Fibroblast of lung (primary cell): Measurements from ENCODE around the gene TASP1. TPM values are rescaled to one million over a fixed set of nuclear protein-coding genes. Genes with fewer than 3 reads are reported as not detected.

Experiments
- DNase-seq, 2 donors: peaks; one replicate each; pipeline versions ENCODE4 v3.0.0 to v3.0.0-alpha.2; 2010; ENCODE audit warnings: low read depth in 2 of 2
- H2AFZ ChIP-seq: 2 replicates; pipeline ENCODE4 v1.5.1; 2012; ENCODE audit warnings: low read length, control low read depth, inconsistent platforms
- H3K27ac ChIP-seq: 2 replicates; pipeline ENCODE4 v1.5.1; 2011; ENCODE audit warnings: low read length, control low read depth; ENCODE audit not compliant: insufficient read depth
- H3K27me3 ChIP-seq: 2 replicates; pipeline ENCODE4 v1.5.1; 2011; ENCODE audit warnings: mild to moderate bottlenecking, low read length; ENCODE audit not compliant: control insufficient read depth, insufficient read depth
- H3K36me3 ChIP-seq: 2 replicates; pipeline ENCODE4 v1.5.1; 2011; ENCODE audit warnings: low read length; ENCODE audit not compliant: control insufficient read depth, insufficient read depth
- H3K4me1 ChIP-seq: 2 replicates; pipeline ENCODE4 v1.5.1; 2011; ENCODE audit warnings: low read length; ENCODE audit not compliant: control insufficient read depth, insufficient read depth; ENCODE audit errors: extremely low read depth
- H3K4me2 ChIP-seq: 2 replicates; pipeline ENCODE4 v1.5.1; 2011; ENCODE audit warnings: low read length, control low read depth; ENCODE audit not compliant: insufficient read depth; ENCODE audit errors: extremely low read depth
- H3K4me3 ChIP-seq, 4 experiments: fragments of 200-600 bp in 1 of 4; sonication (generic) in 1 of 4; replicated peaks in 1 of 4; 2 replicates each; pipeline ENCODE4 v1.5.1; 2011 to 2016; ENCODE audit warnings: low read length in 4 of 4, low read depth in 3 of 4, mild to moderate bottlenecking in 3 of 4, control low read depth in 2 of 4, inconsistent platforms in 1 of 4, mixed read lengths in 1 of 4; ENCODE audit not compliant: insufficient read depth in 1 of 4; ENCODE audit errors: control extremely low read depth in 1 of 4
- H3K79me2 ChIP-seq: 2 replicates; pipeline ENCODE4 v1.5.1; 2012; ENCODE audit warnings: mild to moderate bottlenecking, low read length, inconsistent platforms; ENCODE audit not compliant: control insufficient read depth, insufficient read depth
- H3K9ac ChIP-seq: 2 replicates; pipeline ENCODE4 v1.5.1; 2011; ENCODE audit warnings: mild to moderate bottlenecking, low read length, control low read depth; ENCODE audit not compliant: insufficient read depth
- H3K9me3 ChIP-seq: 2 replicates; pipeline ENCODE4 v1.5.1; 2012; ENCODE audit warnings: low read depth, low read length; ENCODE audit not compliant: control insufficient read depth, insufficient read depth
- H4K20me1 ChIP-seq: 2 replicates; pipeline ENCODE4 v1.5.1; 2011; ENCODE audit warnings: low read length; ENCODE audit not compliant: control insufficient read depth, insufficient read depth; ENCODE audit errors: extremely low read depth
- CTCF ChIP-seq, 2 donors: IDR thresholded peaks in 1 of 2; conservative IDR thresholded peaks in 1 of 2; 1 replicate in 1 of 2; 2 replicates in 1 of 2; pipeline ENCODE4 v1.5.1; 2011 to 2012; ENCODE audit warnings: low read length in 2 of 2, control low read depth in 1 of 2, inconsistent platforms in 1 of 2, low read depth in 1 of 2, mild to moderate bottlenecking in 1 of 2
- EZH2 ChIP-seq: IDR thresholded peaks from 2 replicates; pipeline ENCODE4 v1.5.1; 2012; ENCODE audit warnings: low read length, control low read depth, mild to moderate bottlenecking; ENCODE audit errors: missing control alignments
- polyA plus RNA-seq, 2 donors: library from polyadenylated mRNA; depleted of rRNA in 1 of 2; stranded (reverse) in 1 of 2; unstranded in 1 of 2; fragments of >200 nt; gene quantifications; 2 replicates each; pipeline ENCODE4 v1.2.1, GENCODE V29; 2011 to 2012; ENCODE audit warnings: missing spikeins in 1 of 2
- total RNA-seq: library from RNA; depleted of rRNA; stranded (reverse); fragments of >200 nt; gene quantifications from 2 replicates; pipeline ENCODE4 v1.2.1, GENCODE V29; 2014

The TASP1 gene
- total and polyA plus RNA-seq, 2 donors (not counting 1 experiment from before 2014, with no cell fraction given) = 6.3 to 13.6 TPM

- no peaks in the 10 kb centered on the region for H3K36me3 ChIP-seq
- peak; percentile 19 to 90 for DNase-seq
- no peaks in the 10 kb centered on the region for H3K79me2 ChIP-seq
- H3K27me3 ChIP-seq = no peaks in the 10 kb centered on the region
- TF ChIP-seq EZH2 = no peak
- TF ChIP-seq CTCF (conservative IDR thresholded peaks at IDR 0.05 in 1 of 2, IDR thresholded peaks at IDR 0.05 in 1 of 2; ENCODE audit: low read depth in 1 of 2, low read length in 2 of 2) = peak; percentile 8 to 27
- no peaks in the 10 kb centered on the region for H3K4me1 ChIP-seq
- H4K20me1 ChIP-seq = no peaks in the 10 kb centered on the region
- no peak overlapping the region for H3K27ac ChIP-seq
- H3K9ac ChIP-seq = no peak overlapping the region
- H3K9me3 ChIP-seq = no peaks in the 10 kb centered on the region
- no peak overlapping the region for H3K4me3 ChIP-seq
- H2AFZ ChIP-seq = no peak overlapping the region
- H3K4me2 ChIP-seq = no peak overlapping the region
These were observed 5.3 kb upstream of the TASP1 start for GRCh38 chr20:13644010-13644409.

GRCh38 chr20:13639150-13639497, 392 bp upstream of the TASP1 start:
- Histone ChIP-seq H3K27ac (peak overlapping the region; percentile 86), H3K9ac (peak overlapping the region; percentile 43), H3K4me1 (no peaks in the 10 kb centered on the region), H3K4me2 (peak overlapping the region; percentile 96), H3K27me3 (no peaks in the 10 kb centered on the region), H3K36me3 (no peaks in the 10 kb centered on the region), H3K9me3 (no peaks in the 10 kb centered on the region), H4K20me1 (no peaks in the 10 kb centered on the region), H2AFZ (peak overlapping the region; percentile 96), H3K79me2 (peaks cover 6% of the 10 kb centered on the region), H3K4me3 (peak overlapping the region; percentile 74 to 89 (median 76))
- no peak for DNase-seq
- TF ChIP-seq EZH2 (no peak), CTCF (conservative IDR thresholded peaks at IDR 0.05 in 1 of 2, IDR thresholded peaks at IDR 0.05 in 1 of 2; ENCODE audit: low read depth in 1 of 2, low read length in 2 of 2) (no peak)

DNA sequence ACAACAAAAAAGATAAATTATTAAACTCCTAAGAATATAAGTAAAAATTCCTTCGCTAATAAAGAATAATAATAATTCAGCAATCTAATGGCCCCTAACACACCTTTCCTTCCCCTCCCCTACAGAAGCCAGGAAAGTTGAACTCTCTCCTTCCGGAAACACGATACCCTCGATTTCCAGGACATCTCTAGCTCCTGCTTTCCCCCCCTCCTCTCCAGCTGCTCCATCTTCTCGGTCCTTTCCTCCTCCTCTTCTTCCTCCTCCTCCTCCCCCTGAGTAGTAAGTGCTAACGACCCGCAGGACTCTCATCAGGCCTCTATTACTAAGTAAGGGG, 603 bp downstream of the TASP1 start:
- peak overlapping the region; percentile 86 for H3K27ac ChIP-seq
- peaks cover 6% of the 10 kb centered on the region for H3K79me2 ChIP-seq
- TF ChIP-seq EZH2 = no peak
- TF ChIP-seq CTCF (conservative IDR thresholded peaks at IDR 0.05 in 1 of 2, IDR thresholded peaks at IDR 0.05 in 1 of 2; ENCODE audit: low read depth in 1 of 2, low read length in 2 of 2) = no peak
- H3K27me3 ChIP-seq = no peaks in the 10 kb centered on the region
- H4K20me1 ChIP-seq = no peaks in the 10 kb centered on the region
- H3K36me3 ChIP-seq = no peaks in the 10 kb centered on the region
- H3K4me2 ChIP-seq = peak overlapping the region; percentile 96
- peak overlapping the region; percentile 79 for H2AFZ ChIP-seq
- H3K9me3 ChIP-seq = no peaks in the 10 kb centered on the region
- H3K4me3 ChIP-seq = peak overlapping the region; percentile 74 to 89 (median 76)
- no peaks in the 10 kb centered on the region for H3K4me1 ChIP-seq
- H3K9ac ChIP-seq = peak overlapping the region; percentile 92
- peak in 1 of 2 donors; percentile 34 for DNase-seq
